SK-N-SH (cell line): Measurements from ENCODE around the gene INHBE. TPM values are rescaled to one million over a fixed set of nuclear protein-coding genes. Genes with fewer than 3 reads are reported as not detected.

ENCODE experiments used
- CTCF ChIA-PET: fragments of 300-600, 350-600 bp; formaldehyde crosslinking; extraction: SDS; loops from one replicate; lab custom pipeline; 2021; lab: Yijun Ruan, JAX
- POLR2A ChIA-PET: fragments of 350-600 bp; sonication (Branson Sonifier 250); formaldehyde crosslinking; extraction: SDS; loops from one replicate; lab custom pipeline; 2020; ENCODE audit warnings: antibody characterized with exemption, inconsistent platforms; lab: Yijun Ruan, JAX
- DNase-seq: peaks from one replicate; pipeline ENCODE4 v3.0.0; 2012
- H2AFZ ChIP-seq: fragments of 200-600 bp; sonication (generic); 2 replicates; pipeline ENCODE4 v1.8.1; 2016; ENCODE audit warnings: antibody characterized with exemption, mild to moderate bottlenecking, low read depth
- H3F3A ChIP-seq: fragments of 200-600 bp; sonication (generic); replicated peaks from 2 replicates; pipeline ENCODE3; 2016; ENCODE audit warnings: antibody characterized with exemption, mild to moderate bottlenecking; ENCODE audit not compliant: insufficient read depth
- H3K27ac ChIP-seq, 2 experiments: fragments of 200-500 bp in 1 of 2; fragments of 200-600 bp in 1 of 2; sonication (Bioruptor generic) in 1 of 2; sonication (generic), shearing (Covaris generic) in 1 of 2; 2 replicates each; pipeline versions ENCODE4 v1.5.1 to v1.6.1; 2014 to 2016; ENCODE audit warnings: low read depth in 2 of 2, inconsistent platforms in 1 of 2, low read length in 1 of 2, mild to moderate bottlenecking in 1 of 2, mixed read lengths in 1 of 2
- H3K27me3 ChIP-seq: fragments of 200-600 bp; sonication (generic), shearing (Covaris generic); 2 replicates; pipeline ENCODE4 v1.6.1; 2016; ENCODE audit warnings: mixed run types; ENCODE audit not compliant: insufficient read depth
- H3K36me3 ChIP-seq, 2 experiments: fragments of 200-500 bp in 1 of 2; fragments of 200-600 bp in 1 of 2; sonication (Bioruptor generic) in 1 of 2; sonication (generic) in 1 of 2; replicated peaks in 1 of 2; 2 replicates each; pipeline versions ENCODE3 to v1.5.1; 2014 to 2016; ENCODE audit warnings: low read length in 1 of 2, mild to moderate bottlenecking in 1 of 2; ENCODE audit not compliant: insufficient read depth in 2 of 2, control insufficient read depth in 1 of 2
- H3K4me1 ChIP-seq, 2 experiments: fragments of 200-500 bp in 1 of 2; fragments of 200-600 bp in 1 of 2; sonication (Bioruptor generic) in 1 of 2; sonication (generic), shearing (Covaris generic) in 1 of 2; 2 replicates each; pipeline versions ENCODE4 v1.5.1 to v1.6.1; 2014 to 2016; ENCODE audit warnings: low read depth in 1 of 2, low read length in 1 of 2, mixed run types in 1 of 2; ENCODE audit not compliant: insufficient read depth in 2 of 2, control insufficient read depth in 1 of 2
- H3K4me2 ChIP-seq: fragments of 200-600 bp; sonication (generic), shearing (Covaris generic); 2 replicates; pipeline ENCODE4 v1.6.1; 2017; ENCODE audit warnings: mixed run types
- H3K4me3 ChIP-seq, 2 experiments: fragments of 200-500 bp in 1 of 2; fragments of 200-600 bp in 1 of 2; sonication (Bioruptor generic) in 1 of 2; sonication (generic), shearing (Covaris generic) in 1 of 2; 2 replicates each; pipeline versions ENCODE4 v1.5.1 to v1.8.1; 2014 to 2016; ENCODE audit warnings: low read depth in 2 of 2, inconsistent platforms in 1 of 2, low read length in 1 of 2, mild to moderate bottlenecking in 1 of 2, mixed read lengths in 1 of 2, moderate library complexity in 1 of 2
- H3K79me2 ChIP-seq: fragments of 200-600 bp; sonication (generic); 2 replicates; pipeline ENCODE4 v1.8.1; 2017; ENCODE audit warnings: mild to moderate bottlenecking; ENCODE audit not compliant: insufficient read depth
- H3K9ac ChIP-seq: fragments of 200-600 bp; sonication (generic); 2 replicates; pipeline ENCODE4 v1.6.1; 2017; ENCODE audit warnings: mixed run types
- H3K9me2 ChIP-seq: fragments of 200-600 bp; sonication (generic); 2 replicates; pipeline ENCODE4 v1.6.1; 2017; ENCODE audit warnings: mixed run types
- H3K9me3 ChIP-seq: fragments of 200-600 bp; sonication (generic); 2 replicates; pipeline ENCODE4 v1.6.1; 2017; ENCODE audit warnings: mixed run types, mild to moderate bottlenecking, moderate library complexity
- H4K20me1 ChIP-seq: fragments of 200-600 bp; sonication (generic); 2 replicates; pipeline ENCODE4 v1.6.1; 2017; ENCODE audit warnings: mild to moderate bottlenecking, mixed run types; ENCODE audit not compliant: insufficient read depth
- CHD2 ChIP-seq: fragments of 150-350 bp; IDR thresholded peaks from 2 replicates; pipeline ENCODE4 v1.6.1; 2018; ENCODE audit warnings: low read length; ENCODE audit not compliant: partially characterized antibody
- FOSL2 ChIP-seq: IDR thresholded peaks from 2 replicates; pipeline ENCODE4 v1.4.0; 2012; ENCODE audit warnings: low read depth, mild to moderate bottlenecking, moderate library complexity, borderline replicate concordance
- FOXJ3 ChIP-seq: sonication (generic); formaldehyde crosslinking; IDR thresholded peaks from 2 replicates; pipeline ENCODE4 v1.5.1; 2020; ENCODE audit warnings: mild to moderate bottlenecking, missing genetic modification reagents
- GATA2 ChIP-seq: sonication (generic); formaldehyde crosslinking; IDR thresholded peaks from 2 replicates; pipeline ENCODE4 v1.5.0; 2020; ENCODE audit warnings: mild to moderate bottlenecking, missing genetic modification reagents
- JUND ChIP-seq: IDR thresholded peaks from 2 replicates; pipeline ENCODE4 v1.4.0; 2012
- NFIC ChIP-seq: IDR thresholded peaks from 2 replicates; pipeline ENCODE4 v1.4.0; 2012; ENCODE audit warnings: borderline replicate concordance
- POLR2AphosphoS5 ChIP-seq: IDR thresholded peaks from 2 replicates; pipeline ENCODE4 v1.6.1; 2012; ENCODE audit warnings: low read depth, low read length
- SMC3 ChIP-seq: IDR thresholded peaks from 2 replicates; pipeline ENCODE4 v1.6.1; 2012; ENCODE audit warnings: low read depth, low read length, improper control_type of control experiment
- WGBS: methylation state at CpG from one replicate; pipeline ENCODE4 v1.1.6; 2017; ENCODE audit warnings: low lambda C conversion rate; 5-methylcytosine and 5-hydroxymethylcytosine counted together
- polyA plus RNA-seq, 3 experiments: library from polyadenylated mRNA; depleted of rRNA; stranded (reverse); fragments of >200 nt; gene quantifications; 2 replicates each; pipeline ENCODE4 v1.2.3, GENCODE V29; 2012
- TF ChIP-seq, protein P1 (sequence below): fragments of 150-350 bp; IDR thresholded peaks from 2 replicates; pipeline ENCODE4 v1.6.1; 2016; ENCODE audit warnings: mild to moderate bottlenecking, low read depth, low read length
- TF ChIP-seq, protein P2 (sequence below): IDR thresholded peaks from 2 replicates; pipeline ENCODE4 v1.4.0; 2012; ENCODE audit warnings: low read depth, borderline replicate concordance
- TF ChIP-seq, protein P3 (sequence below): fragments of 150-350 bp; IDR thresholded peaks from 2 replicates; pipeline ENCODE4 v1.6.1; 2017; ENCODE audit warnings: antibody characterized with exemption, low read length, low read depth, borderline replicate concordance
- TF ChIP-seq, protein P4 (sequence below): IDR thresholded peaks from 2 replicates; pipeline ENCODE4 v1.4.0; 2012; ENCODE audit warnings: low read depth

Gene INHBE
- polyA plus RNA-seq, 1 of the 3 experiments (the other 2 are of a cell fraction) = 0.03 TPM

DNA sequence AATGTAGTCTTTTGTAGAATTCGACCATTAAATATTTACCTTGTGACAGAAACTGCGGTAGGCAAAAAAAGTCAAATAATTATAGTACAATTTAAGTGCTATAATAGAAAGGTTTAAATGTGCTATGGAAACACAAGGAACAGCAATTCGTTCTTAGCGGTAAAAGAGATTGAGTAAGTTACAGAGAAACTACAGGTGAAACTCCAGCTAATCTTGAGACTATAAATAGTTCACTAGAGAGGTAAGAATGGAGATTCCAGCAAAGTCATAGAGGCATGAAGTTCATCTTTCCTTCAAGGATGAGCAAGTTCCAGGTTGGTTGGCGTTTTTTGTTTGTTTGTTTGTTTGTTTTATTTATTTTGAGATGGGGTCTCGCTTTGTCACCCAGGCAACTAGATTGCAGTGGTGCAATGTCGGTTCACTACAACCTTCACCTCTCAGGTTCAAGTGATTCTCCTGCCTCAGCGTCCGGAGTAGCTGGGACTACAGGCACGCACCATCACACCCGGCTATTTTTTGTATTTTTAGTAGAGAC lies 23.4 kb upstream of the INHBE start:
- peak overlapping the region; percentile 73 for H3K4me2 ChIP-seq
- WGBS = 98% methylated on average over 11 of the region's 11 CpGs
- peak overlapping the region; percentile 75 to 84; a peak in 3 of 4 replicates for H3K27ac ChIP-seq

DNA sequence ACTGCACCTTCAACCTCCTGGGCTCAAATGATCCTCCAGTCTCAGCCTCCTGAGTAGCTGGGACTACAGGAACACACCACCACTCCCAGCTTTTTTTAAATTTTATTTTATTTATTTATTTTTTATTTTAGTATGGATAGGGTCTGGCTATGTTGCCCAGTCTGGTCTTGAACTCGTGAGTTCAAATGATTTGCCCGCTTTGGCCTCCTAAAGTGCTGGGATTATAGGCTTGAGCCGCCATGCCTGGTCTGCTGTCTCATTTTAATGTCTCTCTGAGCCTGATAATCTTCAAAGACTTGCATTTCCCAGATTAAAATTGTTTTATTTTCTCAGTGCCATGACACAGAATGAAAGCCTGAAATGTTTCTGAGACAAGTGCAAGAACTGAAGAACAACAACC lies 21.7 kb upstream of the INHBE start:
- POLR2A ChIA-PET = no interaction called here

More for the DNA sequence above, 23.4 kb upstream of the INHBE start:
- DNase-seq = no peak
- no peak overlapping the region; a peak in 1 of 4 replicates for H3K4me3 ChIP-seq
- POLR2A ChIA-PET = no interaction called here
- H3K9me3 ChIP-seq = no peaks in the 10 kb centered on the region
- H3K9ac ChIP-seq = peak overlapping the region; percentile 82
- no peaks in the 10 kb centered on the region for H3K27me3 ChIP-seq
- peaks cover 9% of the 10 kb centered on the region for H3F3A ChIP-seq
- TF ChIP-seq CHD2 (no peak), NFIC (no peak), GATA2 (CRISPR knock-in tag) (no peak), SMC3 (no peak), JUND (no peak)
- TF ChIP-seq, protein P1, sequence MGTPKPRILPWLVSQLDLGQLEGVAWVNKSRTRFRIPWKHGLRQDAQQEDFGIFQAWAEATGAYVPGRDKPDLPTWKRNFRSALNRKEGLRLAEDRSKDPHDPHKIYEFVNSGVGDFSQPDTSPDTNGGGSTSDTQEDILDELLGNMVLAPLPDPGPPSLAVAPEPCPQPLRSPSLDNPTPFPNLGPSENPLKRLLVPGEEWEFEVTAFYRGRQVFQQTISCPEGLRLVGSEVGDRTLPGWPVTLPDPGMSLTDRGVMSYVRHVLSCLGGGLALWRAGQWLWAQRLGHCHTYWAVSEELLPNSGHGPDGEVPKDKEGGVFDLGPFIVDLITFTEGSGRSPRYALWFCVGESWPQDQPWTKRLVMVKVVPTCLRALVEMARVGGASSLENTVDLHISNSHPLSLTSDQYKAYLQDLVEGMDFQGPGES = no peak
- TF ChIP-seq, protein P2, sequence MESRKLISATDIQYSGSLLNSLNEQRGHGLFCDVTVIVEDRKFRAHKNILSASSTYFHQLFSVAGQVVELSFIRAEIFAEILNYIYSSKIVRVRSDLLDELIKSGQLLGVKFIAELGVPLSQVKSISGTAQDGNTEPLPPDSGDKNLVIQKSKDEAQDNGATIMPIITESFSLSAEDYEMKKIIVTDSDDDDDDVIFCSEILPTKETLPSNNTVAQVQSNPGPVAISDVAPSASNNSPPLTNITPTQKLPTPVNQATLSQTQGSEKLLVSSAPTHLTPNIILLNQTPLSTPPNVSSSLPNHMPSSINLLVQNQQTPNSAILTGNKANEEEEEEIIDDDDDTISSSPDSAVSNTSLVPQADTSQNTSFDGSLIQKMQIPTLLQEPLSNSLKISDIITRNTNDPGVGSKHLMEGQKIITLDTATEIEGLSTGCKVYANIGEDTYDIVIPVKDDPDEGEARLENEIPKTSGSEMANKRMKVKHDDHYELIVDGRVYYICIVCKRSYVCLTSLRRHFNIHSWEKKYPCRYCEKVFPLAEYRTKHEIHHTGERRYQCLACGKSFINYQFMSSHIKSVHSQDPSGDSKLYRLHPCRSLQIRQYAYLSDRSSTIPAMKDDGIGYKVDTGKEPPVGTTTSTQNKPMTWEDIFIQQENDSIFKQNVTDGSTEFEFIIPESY = no peak
- peak overlapping the region; percentile 90 for H2AFZ ChIP-seq
- CTCF ChIA-PET = interaction anchor here (0.7 to 3.4 kb wide), 6 partner anchors 19 to 218 kb away, joined by 3 to 9 read pairs (median 4); no protein-coding TSS in a partner anchor
- H3K79me2 ChIP-seq = peaks cover 32% of the 10 kb centered on the region
- H4K20me1 ChIP-seq = no peaks in the 10 kb centered on the region
- H3K9me2 ChIP-seq = no peaks in the 10 kb centered on the region
- H3K4me1 ChIP-seq = peaks cover 0 to 3% of the 10 kb centered on the region in 2 experiments; a peak in 1 of 4 replicates
- no peaks in the 10 kb centered on the region for H3K36me3 ChIP-seq

More for the DNA sequence above, 21.7 kb upstream of the INHBE start:
- no peaks in the 10 kb centered on the region for H3K9me2 ChIP-seq
- no peaks in the 10 kb centered on the region for H3K9me3 ChIP-seq
- no peaks in the 10 kb centered on the region for H3K27me3 ChIP-seq
- peaks cover 0 to 3% of the 10 kb centered on the region in 2 experiments; a peak in 1 of 4 replicates for H3K4me1 ChIP-seq
- peaks cover 9% of the 10 kb centered on the region for H3F3A ChIP-seq
- H2AFZ ChIP-seq = no peak overlapping the region
- H3K36me3 ChIP-seq = no peaks in the 10 kb centered on the region
- no peak for TF ChIP-seq NFIC
- no peak for TF ChIP-seq FOSL2
- TF ChIP-seq, protein P2 = no peak
- no peak for TF ChIP-seq POLR2AphosphoS5
- TF ChIP-seq FOXJ3 (CRISPR knock-in tag) = no peak
- TF ChIP-seq, protein P3, sequence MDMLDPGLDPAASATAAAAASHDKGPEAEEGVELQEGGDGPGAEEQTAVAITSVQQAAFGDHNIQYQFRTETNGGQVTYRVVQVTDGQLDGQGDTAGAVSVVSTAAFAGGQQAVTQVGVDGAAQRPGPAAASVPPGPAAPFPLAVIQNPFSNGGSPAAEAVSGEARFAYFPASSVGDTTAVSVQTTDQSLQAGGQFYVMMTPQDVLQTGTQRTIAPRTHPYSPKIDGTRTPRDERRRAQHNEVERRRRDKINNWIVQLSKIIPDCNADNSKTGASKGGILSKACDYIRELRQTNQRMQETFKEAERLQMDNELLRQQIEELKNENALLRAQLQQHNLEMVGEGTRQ = no peak
- TF ChIP-seq, protein P4, sequence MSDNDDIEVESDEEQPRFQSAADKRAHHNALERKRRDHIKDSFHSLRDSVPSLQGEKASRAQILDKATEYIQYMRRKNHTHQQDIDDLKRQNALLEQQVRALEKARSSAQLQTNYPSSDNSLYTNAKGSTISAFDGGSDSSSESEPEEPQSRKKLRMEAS = no peak
- TF ChIP-seq, all 33 proteins: peak for 0
- H3K9ac ChIP-seq = no peak overlapping the region
- H3K4me3 ChIP-seq = no peak overlapping the region
- no peak overlapping the region for H3K4me2 ChIP-seq
- no peaks in the 10 kb centered on the region for H4K20me1 ChIP-seq
- H3K79me2 ChIP-seq = peaks cover 18% of the 10 kb centered on the region
- no peak for DNase-seq
- CTCF ChIA-PET = interaction anchor here (1.2 to 3.4 kb wide), 4 partner anchors 13 to 91 kb away, joined by 4 to 9 read pairs (median 6); no protein-coding TSS in a partner anchor
- no peak overlapping the region for H3K27ac ChIP-seq
- WGBS = 53% methylated on average over 3 of the region's 3 CpGs
